Neural cell (in vitro differentiated cells): ENCODE measurements around the gene MGST1. TPM values are rescaled to one million over a fixed set of nuclear protein-coding genes. Genes with fewer than 3 reads are reported as not detected.

Experiments
- H2AFZ ChIP-seq: fragments of 200-600, 300-800 bp; sonication (generic), shearing (Covaris generic); 2 replicates; pipeline ENCODE4 v1.6.0; 2014; ENCODE audit warnings: low read depth, mild to moderate bottlenecking, antibody characterized with exemption, low read length, moderate library complexity
- H3F3A ChIP-seq: fragments of 200-600 bp; shearing (Covaris generic); 2 replicates; pipeline ENCODE4 v1.6.1; 2016; ENCODE audit warnings: mild to moderate bottlenecking, moderate library complexity, mixed read lengths, antibody characterized with exemption, low read length; ENCODE audit not compliant: insufficient read depth, poor library complexity, severe bottlenecking
- H3K27ac ChIP-seq: fragments of 200-600, 300-800 bp; sonication (generic), shearing (Covaris generic); 2 replicates; pipeline ENCODE4 v1.5.1; 2014; ENCODE audit warnings: mild to moderate bottlenecking, low read length, moderate library complexity
- H3K27me3 ChIP-seq: fragments of 300-800, 200-600 bp; sonication (generic), shearing (Covaris generic); 2 replicates; pipeline ENCODE4 v1.6.0; 2014; ENCODE audit warnings: mild to moderate bottlenecking, low read depth, low read length, moderate library complexity; ENCODE audit not compliant: insufficient read depth
- H3K36me3 ChIP-seq: fragments of 300-800, 200-600 bp; sonication (generic), shearing (Covaris generic); 2 replicates; pipeline ENCODE4 v1.5.1; 2014; ENCODE audit warnings: mild to moderate bottlenecking, antibody characterized with exemption, low read length, moderate library complexity; ENCODE audit not compliant: insufficient read depth
- H3K4me2 ChIP-seq: fragments of 300-800, 200-600 bp; sonication (generic), shearing (Covaris generic); 2 replicates; pipeline ENCODE4 v1.6.0; 2014; ENCODE audit warnings: mild to moderate bottlenecking, low read length
- H3K4me3 ChIP-seq: fragments of 300-800, 200-600 bp; sonication (generic), shearing (Covaris generic); 2 replicates; pipeline ENCODE4 v1.5.1; 2014; ENCODE audit warnings: mild to moderate bottlenecking, low read length, moderate library complexity
- H3K79me2 ChIP-seq: fragments of 200-600 bp; shearing (Covaris generic); replicated peaks from 2 replicates; pipeline ENCODE4 v1.6.0; 2014; ENCODE audit warnings: mild to moderate bottlenecking, low read length, moderate library complexity; ENCODE audit not compliant: insufficient read depth
- H3K9ac ChIP-seq: fragments of 300-800, 200-600 bp; sonication (generic), shearing (Covaris generic); 2 replicates; pipeline ENCODE4 v1.6.1; 2016; ENCODE audit warnings: mild to moderate bottlenecking, low read length, mixed read lengths
- H3K9me2 ChIP-seq: fragments of 200-600 bp; shearing (Covaris generic); 2 replicates; pipeline ENCODE4 v1.6.1; 2016; ENCODE audit warnings: mild to moderate bottlenecking, low read length, mixed read lengths; ENCODE audit not compliant: insufficient read depth
- H3K9me3 ChIP-seq: fragments of 200-600, 300-800 bp; sonication (generic), shearing (Covaris generic); 2 replicates; pipeline ENCODE4 v1.6.1; 2016; ENCODE audit warnings: mild to moderate bottlenecking, mixed run types, low read length, moderate library complexity, mixed read lengths
- H4K20me1 ChIP-seq: fragments of 200-600 bp; shearing (Covaris generic); 2 replicates; pipeline ENCODE4 v1.6.1; 2016; ENCODE audit warnings: mild to moderate bottlenecking, mixed run types; ENCODE audit not compliant: insufficient read depth
- EP300 ChIP-seq: fragments of 450-650 bp; conservative IDR thresholded peaks from 2 replicates; pipeline ENCODE4 v1.6.1; 2014; ENCODE audit warnings: antibody characterized with exemption, mild to moderate bottlenecking, moderate library complexity; ENCODE audit not compliant: poor library complexity, severe bottlenecking
- EZH2 ChIP-seq: fragments of 200-600, 300-800 bp; shearing (Covaris generic), sonication (generic); IDR thresholded peaks from 2 replicates; pipeline ENCODE4 v1.6.1; 2014; ENCODE audit warnings: antibody characterized with exemption, low read length, borderline replicate concordance, mild to moderate bottlenecking; ENCODE audit not compliant: insufficient read depth, poor library complexity, severe bottlenecking
- MXI1 ChIP-seq: fragments of 450-650 bp; conservative IDR thresholded peaks from 2 replicates; pipeline ENCODE4 v1.6.1; 2014; ENCODE audit warnings: antibody characterized with exemption, mild to moderate bottlenecking; ENCODE audit not compliant: poor library complexity, severe bottlenecking
- POLR2AphosphoS5 ChIP-seq: IDR thresholded peaks from 2 replicates; pipeline ENCODE4 v1.6.1; 2012
- RAD21 ChIP-seq: fragments of 450-650 bp; conservative IDR thresholded peaks from 2 replicates; pipeline ENCODE4 v1.6.1; 2014; ENCODE audit warnings: antibody characterized with exemption, mild to moderate bottlenecking, moderate library complexity
- SMC3 ChIP-seq: fragments of 450-650 bp; conservative IDR thresholded peaks from 2 replicates; pipeline ENCODE4 v1.6.1; 2014; ENCODE audit warnings: antibody characterized with exemption, mild to moderate bottlenecking, moderate library complexity; ENCODE audit not compliant: poor library complexity
- TAF1 ChIP-seq: IDR thresholded peaks from 2 replicates; pipeline ENCODE4 v1.6.1; 2012; ENCODE audit warnings: low read depth
- polyA plus RNA-seq: library from polyadenylated mRNA; depleted of rRNA; stranded (reverse); fragments of >200 nt; gene quantifications from 2 replicates; pipeline ENCODE4 v1.2.3, GENCODE V29; 2014
- TF ChIP-seq, protein P1 (sequence below): IDR thresholded peaks from 2 replicates; pipeline ENCODE4 v1.6.1; 2012; ENCODE audit warnings: borderline replicate concordance
- TF ChIP-seq, protein P2 (sequence below): fragments of 450-650 bp; IDR thresholded peaks from 2 replicates; pipeline ENCODE4 v1.5.1; 2014; ENCODE audit warnings: antibody characterized with exemption, mild to moderate bottlenecking, moderate library complexity; ENCODE audit not compliant: poor library complexity, severe bottlenecking

MGST1 gene
- polyA plus RNA-seq, 1 donor from 2014 or later = 3.7 TPM

DNA sequence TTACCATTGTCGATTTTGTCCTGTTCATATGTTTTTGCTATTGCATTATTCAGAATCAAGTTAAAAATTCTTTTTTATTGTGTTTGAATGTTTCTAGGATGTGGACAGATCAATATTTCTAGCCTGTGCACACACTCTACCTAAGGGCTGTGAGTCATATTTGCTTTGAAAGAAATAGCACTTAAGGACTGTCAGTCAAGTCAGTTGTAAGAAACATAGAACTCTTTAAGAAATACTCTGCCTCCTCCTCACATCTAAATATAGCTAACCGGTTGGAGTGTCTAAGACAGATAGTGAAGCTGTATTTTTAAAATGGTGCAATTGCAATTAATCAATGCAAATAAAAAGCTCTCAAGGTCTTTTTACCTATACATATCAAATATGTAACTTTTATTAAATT lies 17.9 kb upstream of the MGST1 start:
- Histone ChIP-seq H3K36me3 (no peaks in the 10 kb centered on the region), H3K27ac (no peak overlapping the region), H4K20me1 (no peaks in the 10 kb centered on the region), H3K9ac (no peak overlapping the region), H3K79me2 (no peaks in the 10 kb centered on the region), H3K9me2 (no peaks in the 10 kb centered on the region), H3K4me2 (no peak overlapping the region), H3K9me3 (no peaks in the 10 kb centered on the region), H2AFZ (no peak overlapping the region), H3K4me3 (no peak overlapping the region), H3K27me3 (no peaks in the 10 kb centered on the region), H3F3A (no peaks in the 10 kb centered on the region)
- TF ChIP-seq, protein P1, sequence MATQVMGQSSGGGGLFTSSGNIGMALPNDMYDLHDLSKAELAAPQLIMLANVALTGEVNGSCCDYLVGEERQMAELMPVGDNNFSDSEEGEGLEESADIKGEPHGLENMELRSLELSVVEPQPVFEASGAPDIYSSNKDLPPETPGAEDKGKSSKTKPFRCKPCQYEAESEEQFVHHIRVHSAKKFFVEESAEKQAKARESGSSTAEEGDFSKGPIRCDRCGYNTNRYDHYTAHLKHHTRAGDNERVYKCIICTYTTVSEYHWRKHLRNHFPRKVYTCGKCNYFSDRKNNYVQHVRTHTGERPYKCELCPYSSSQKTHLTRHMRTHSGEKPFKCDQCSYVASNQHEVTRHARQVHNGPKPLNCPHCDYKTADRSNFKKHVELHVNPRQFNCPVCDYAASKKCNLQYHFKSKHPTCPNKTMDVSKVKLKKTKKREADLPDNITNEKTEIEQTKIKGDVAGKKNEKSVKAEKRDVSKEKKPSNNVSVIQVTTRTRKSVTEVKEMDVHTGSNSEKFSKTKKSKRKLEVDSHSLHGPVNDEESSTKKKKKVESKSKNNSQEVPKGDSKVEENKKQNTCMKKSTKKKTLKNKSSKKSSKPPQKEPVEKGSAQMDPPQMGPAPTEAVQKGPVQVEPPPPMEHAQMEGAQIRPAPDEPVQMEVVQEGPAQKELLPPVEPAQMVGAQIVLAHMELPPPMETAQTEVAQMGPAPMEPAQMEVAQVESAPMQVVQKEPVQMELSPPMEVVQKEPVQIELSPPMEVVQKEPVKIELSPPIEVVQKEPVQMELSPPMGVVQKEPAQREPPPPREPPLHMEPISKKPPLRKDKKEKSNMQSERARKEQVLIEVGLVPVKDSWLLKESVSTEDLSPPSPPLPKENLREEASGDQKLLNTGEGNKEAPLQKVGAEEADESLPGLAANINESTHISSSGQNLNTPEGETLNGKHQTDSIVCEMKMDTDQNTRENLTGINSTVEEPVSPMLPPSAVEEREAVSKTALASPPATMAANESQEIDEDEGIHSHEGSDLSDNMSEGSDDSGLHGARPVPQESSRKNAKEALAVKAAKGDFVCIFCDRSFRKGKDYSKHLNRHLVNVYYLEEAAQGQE = peak; percentile 40
- TF ChIP-seq EP300 (peak; percentile 32), POLR2AphosphoS5 (peak; percentile 74), EZH2 (no peak)

DNA sequence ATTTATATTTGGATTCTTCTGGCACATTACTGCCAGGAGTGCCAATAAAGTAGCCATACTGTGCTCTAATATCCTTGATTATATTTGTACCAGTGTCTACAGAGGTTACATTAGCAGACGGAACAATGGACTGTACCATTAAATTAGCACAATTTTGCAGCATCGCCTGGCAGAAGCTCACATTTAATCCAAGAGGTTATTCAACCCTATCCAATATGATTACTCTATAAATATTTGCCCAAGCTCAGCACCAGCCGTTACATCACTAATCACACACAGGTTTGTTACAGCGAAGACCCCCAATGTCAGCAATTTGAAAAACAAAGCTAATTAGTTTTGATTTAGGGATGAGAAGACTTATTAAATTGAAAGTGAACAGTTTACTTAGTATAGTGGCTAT lies 16.9 kb upstream of the MGST1 start:
- no peak for TF ChIP-seq MXI1
- TF ChIP-seq EP300 = no peak
- TF ChIP-seq, protein P2, sequence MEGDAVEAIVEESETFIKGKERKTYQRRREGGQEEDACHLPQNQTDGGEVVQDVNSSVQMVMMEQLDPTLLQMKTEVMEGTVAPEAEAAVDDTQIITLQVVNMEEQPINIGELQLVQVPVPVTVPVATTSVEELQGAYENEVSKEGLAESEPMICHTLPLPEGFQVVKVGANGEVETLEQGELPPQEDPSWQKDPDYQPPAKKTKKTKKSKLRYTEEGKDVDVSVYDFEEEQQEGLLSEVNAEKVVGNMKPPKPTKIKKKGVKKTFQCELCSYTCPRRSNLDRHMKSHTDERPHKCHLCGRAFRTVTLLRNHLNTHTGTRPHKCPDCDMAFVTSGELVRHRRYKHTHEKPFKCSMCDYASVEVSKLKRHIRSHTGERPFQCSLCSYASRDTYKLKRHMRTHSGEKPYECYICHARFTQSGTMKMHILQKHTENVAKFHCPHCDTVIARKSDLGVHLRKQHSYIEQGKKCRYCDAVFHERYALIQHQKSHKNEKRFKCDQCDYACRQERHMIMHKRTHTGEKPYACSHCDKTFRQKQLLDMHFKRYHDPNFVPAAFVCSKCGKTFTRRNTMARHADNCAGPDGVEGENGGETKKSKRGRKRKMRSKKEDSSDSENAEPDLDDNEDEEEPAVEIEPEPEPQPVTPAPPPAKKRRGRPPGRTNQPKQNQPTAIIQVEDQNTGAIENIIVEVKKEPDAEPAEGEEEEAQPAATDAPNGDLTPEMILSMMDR = no peak
- no peak for TF ChIP-seq EZH2
- no peak for TF ChIP-seq POLR2AphosphoS5
- TF ChIP-seq, protein P1 = no peak
- TF ChIP-seq TAF1 = no peak
- no peak for TF ChIP-seq RAD21
- no peak for TF ChIP-seq SMC3
- Histone ChIP-seq H3K9ac (no peak overlapping the region), H3F3A (no peaks in the 10 kb centered on the region), H2AFZ (no peak overlapping the region), H3K27me3 (no peaks in the 10 kb centered on the region), H3K9me2 (no peaks in the 10 kb centered on the region), H3K4me2 (no peak overlapping the region), H4K20me1 (no peaks in the 10 kb centered on the region), H3K36me3 (no peaks in the 10 kb centered on the region), H3K4me3 (no peak overlapping the region), H3K9me3 (no peaks in the 10 kb centered on the region), H3K79me2 (no peaks in the 10 kb centered on the region), H3K27ac (no peak overlapping the region)
